HG03280 (cell line): Measurements from ENCODE around the gene AFF1.
A peak's percentile ranks its signal among the peaks of the same experiment; 100 is the strongest.

Experiments
- ATAC-seq: cut with Tn5 transposase; IDR thresholded peaks from one replicate; pipeline ENCODE4 v1.9.1; 2021; ENCODE audit warnings: mild to moderate bottlenecking, moderate library complexity; ENCODE audit not compliant: unreplicated experiment

AFF1 gene, protein sequence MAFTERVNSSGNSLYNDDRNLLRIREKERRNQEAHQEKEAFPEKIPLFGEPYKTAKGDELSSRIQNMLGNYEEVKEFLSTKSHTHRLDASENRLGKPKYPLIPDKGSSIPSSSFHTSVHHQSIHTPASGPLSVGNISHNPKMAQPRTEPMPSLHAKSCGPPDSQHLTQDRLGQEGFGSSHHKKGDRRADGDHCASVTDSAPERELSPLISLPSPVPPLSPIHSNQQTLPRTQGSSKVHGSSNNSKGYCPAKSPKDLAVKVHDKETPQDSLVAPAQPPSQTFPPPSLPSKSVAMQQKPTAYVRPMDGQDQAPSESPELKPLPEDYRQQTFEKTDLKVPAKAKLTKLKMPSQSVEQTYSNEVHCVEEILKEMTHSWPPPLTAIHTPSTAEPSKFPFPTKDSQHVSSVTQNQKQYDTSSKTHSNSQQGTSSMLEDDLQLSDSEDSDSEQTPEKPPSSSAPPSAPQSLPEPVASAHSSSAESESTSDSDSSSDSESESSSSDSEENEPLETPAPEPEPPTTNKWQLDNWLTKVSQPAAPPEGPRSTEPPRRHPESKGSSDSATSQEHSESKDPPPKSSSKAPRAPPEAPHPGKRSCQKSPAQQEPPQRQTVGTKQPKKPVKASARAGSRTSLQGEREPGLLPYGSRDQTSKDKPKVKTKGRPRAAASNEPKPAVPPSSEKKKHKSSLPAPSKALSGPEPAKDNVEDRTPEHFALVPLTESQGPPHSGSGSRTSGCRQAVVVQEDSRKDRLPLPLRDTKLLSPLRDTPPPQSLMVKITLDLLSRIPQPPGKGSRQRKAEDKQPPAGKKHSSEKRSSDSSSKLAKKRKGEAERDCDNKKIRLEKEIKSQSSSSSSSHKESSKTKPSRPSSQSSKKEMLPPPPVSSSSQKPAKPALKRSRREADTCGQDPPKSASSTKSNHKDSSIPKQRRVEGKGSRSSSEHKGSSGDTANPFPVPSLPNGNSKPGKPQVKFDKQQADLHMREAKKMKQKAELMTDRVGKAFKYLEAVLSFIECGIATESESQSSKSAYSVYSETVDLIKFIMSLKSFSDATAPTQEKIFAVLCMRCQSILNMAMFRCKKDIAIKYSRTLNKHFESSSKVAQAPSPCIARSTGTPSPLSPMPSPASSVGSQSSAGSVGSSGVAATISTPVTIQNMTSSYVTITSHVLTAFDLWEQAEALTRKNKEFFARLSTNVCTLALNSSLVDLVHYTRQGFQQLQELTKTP

DNA sequence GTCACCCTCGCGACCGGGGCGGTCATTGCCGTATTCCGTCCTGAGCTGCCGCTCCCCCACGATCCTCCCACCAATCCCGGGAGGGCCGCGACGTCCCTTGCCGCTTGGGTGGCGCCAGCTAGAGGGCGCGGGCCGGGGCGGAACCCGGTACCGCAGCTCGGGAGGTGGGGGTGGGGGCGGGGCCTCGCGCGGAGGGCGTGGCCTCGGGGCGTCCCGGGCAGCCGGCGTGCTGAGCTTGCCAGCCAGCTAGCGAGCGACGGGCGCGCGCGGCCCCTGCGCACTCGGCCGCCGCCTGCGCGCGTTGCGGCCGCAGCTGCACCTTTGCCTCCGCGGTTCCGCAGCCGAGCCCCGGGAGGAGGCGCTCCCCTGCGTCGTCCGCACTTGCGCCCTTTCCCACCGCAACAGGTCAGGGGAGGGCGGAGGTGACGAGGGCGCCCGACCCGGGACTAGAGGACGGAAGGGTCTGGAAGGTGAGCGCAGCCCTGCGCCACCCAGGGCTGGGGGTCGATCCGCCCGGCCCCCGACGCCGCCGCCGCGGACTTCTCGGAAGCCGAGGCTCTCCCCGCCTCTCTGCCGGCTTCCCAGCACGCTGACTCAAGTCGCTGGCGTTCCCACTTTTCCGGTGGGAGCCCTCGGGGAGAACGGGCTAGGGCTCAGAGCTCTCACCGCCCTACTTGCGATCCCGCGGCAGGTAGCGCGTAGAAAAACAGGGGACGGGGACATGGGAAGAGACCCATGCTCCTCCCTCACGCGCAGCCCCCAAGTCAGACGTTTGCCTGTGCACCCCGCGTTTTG, at the start of gene AFF1:
Gene AFF1, plus strand, starts transcription at position 241 of the 795 bp plus-strand sequence. CDS start 13,523 bp downstream, outside the sequence.
- peak; percentile 49 for ATAC-seq

- no peak for ATAC-seq
Measured at GRCh38 chr4:86890790-86891189, 44.0 kb upstream of the AFF1 start.

DNA sequence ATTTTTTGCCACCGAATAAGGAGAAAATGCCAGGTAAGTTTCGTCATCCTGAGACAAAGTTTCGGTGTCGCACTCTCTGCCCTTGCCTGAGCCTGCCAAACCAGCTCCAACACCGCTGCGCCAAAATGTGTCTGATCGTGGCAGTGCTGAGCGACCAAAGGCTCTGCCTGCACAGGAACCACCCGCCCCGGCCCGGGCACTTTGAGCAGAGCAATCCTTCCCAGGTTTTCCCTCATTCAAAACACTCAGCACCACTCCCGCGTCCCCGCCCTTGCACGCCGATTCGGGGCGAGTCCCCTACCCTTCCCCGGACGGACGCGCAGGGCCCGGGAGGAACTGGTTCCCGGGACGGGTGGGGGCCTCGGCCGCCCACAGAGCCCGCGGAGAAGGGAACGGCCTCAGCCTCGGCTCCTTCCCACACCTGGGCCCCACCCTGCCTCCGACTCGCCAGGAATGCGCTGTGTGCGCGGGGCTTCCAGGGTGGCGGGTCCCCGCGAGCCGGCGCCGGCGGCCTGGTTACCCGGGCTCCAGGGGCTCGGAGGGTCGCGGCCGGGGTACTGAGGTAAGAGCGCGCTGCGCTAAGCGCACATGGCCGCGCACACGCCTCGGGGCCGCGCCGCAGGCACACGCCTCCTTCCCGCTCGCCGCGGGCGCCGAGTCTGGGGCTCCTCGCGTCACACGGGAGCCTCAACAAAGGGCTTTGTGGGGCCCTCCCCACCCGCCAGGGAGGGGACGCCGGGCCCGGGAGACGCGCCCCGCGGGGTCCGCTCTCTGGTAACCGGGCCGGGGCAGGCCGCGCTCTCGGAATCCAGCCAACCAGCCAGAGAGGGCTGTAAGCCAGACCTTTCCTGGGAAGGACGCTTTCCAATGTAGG, 42.8 kb upstream of the AFF1 start, which contains the start of gene C4orf36:
Gene C4orf36, minus strand, starts transcription at position 661 of the 874 bp plus-strand sequence. CDS start 902 bp downstream, outside the sequence.
- ATAC-seq: no peak

- no peak for ATAC-seq
Measured at GRCh38 chr4:86892636-86892960, 42.2 kb upstream of the AFF1 start.

- no peak for ATAC-seq
Measured at GRCh38 chr4:86893136-86893535, 41.7 kb upstream of the AFF1 start.

DNA sequence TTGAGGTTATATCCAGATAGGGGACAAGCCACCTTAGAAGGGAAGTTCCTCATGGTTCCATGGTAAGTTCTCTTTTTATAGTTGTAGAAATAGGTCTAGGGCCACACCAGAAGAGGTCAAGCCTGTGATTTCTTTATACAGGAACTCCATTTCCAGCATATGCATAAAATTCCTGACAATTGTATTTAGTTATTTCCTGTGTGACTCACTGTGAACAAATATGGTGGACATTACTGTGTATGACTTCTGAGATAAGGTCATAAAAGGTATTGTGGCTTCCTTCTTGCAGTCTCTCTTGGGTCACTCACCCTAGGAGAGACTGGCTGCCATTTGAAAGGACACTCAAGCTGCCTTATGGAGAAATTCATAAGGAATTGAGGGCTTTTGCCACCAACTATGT, 40.4 kb upstream of the AFF1 start:
- ATAC-seq: no peak

DNA sequence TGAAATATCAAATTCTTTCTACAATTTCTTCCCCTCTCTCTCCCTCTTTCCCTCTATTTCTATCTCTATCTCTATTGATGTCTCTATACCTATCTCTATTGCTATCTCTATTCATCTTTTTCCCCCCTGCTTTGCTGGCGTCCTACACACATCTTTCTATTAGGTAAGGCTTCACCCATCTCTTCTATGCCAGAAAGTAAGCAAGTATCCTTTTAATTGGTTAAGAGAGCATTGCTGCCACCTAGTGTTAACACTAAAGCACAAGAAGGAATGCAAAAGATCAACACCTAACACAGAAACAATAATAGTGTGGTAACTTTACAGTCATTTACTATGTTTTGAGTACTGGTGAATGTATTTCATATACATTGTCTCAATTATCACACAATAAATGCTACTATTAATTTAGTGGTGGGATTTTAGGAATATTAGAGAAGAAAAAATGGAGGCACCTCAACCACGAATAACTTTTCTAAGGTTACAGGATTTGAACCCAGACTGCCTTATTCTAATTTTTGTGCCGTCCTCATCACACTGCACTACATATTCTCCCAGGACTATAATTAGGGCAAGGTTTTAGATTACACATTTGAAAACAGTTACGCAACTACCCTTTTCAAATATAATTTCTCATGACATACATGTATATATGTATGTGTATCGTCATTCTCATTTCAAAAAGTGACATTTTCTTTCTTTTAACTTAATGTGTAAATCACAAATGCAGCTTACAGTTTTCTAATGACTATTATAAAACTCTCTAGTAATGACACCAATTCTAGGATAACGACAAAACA, 38.9 kb upstream of the AFF1 start:
- no peak for ATAC-seq

DNA sequence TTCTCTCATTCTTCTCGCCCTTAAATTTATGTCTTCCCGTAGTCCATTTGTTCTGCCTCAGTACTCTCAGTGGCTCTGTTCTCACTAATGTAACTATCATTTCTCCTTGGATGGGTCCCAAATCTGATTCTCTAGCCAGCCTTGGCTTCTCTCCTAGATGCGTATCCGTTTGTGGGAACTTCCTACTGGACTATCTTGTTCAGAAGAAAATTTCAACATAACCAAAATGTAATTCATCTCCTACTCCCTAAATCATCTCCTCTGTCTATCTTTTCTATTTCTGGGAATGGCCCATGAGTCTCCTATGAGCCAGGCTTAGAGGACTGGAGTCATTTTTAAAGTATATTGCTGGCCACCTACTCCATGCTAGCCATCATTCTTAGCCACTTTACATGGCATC, 38.2 kb upstream of the AFF1 start:
- ATAC-seq: no peak

DNA sequence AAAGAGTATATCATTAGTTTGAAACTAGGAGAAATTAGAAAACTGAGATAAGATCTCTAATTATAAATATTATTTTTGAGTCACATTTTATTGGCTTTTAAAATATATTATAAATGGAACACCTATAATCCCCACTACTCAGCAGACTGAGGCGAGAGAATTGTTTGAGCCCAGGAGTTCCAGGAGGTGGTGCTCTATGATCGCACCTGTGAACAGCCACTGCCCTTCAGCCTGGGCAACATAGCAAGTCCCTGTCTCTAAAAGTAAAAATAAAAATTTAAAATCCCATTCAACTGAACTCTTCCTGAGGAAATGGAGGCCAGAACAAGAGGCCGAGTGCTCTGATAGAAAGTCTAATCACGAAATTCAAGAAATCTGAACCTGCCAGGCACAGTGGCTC, 36.2 kb upstream of the AFF1 start:
- no peak for ATAC-seq

- ATAC-seq: no peak
Measured at GRCh38 chr4:86901864-86902263, 32.9 kb upstream of the AFF1 start.

- ATAC-seq: no peak
Measured at GRCh38 chr4:86908251-86908657, 26.6 kb upstream of the AFF1 start.

DNA sequence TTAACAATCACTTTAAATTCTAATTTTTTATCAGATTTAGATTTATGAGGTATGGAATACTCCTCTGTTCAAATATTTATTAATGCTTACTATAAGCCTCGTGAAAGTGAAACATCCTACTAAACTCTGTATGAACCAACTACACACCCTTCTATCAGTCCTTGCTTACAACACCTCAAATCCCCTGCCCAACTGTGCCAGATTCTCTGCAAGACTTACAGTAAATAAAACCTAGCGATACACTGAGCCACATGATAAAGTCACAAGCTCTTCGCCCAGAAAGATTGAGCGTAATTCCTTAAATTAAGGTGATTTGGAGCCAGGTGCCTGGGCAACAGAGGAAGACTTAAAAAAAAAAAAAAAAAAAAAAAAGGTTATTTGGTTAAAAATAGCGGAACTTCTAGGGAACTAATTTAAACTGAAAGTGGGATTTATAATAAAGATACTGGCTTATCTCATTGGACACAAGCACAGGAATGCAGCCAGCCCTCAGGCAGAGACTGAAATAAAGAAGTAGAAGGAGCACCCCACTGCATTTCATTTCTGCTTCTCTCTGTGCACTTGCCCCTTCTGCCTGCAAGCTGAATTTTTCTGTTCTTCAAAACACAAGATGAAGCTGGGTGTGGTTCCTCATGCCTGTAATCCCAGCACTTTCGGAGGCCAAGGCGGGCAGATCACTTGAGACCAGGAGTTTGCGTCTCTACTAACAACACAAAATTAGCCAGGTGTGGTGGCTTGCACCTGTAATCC, 25.1 kb upstream of the AFF1 start:
- ATAC-seq: no peak

GRCh38 chr4:86910369-86910768, 24.4 kb upstream of the AFF1 start:
- no peak for ATAC-seq

DNA sequence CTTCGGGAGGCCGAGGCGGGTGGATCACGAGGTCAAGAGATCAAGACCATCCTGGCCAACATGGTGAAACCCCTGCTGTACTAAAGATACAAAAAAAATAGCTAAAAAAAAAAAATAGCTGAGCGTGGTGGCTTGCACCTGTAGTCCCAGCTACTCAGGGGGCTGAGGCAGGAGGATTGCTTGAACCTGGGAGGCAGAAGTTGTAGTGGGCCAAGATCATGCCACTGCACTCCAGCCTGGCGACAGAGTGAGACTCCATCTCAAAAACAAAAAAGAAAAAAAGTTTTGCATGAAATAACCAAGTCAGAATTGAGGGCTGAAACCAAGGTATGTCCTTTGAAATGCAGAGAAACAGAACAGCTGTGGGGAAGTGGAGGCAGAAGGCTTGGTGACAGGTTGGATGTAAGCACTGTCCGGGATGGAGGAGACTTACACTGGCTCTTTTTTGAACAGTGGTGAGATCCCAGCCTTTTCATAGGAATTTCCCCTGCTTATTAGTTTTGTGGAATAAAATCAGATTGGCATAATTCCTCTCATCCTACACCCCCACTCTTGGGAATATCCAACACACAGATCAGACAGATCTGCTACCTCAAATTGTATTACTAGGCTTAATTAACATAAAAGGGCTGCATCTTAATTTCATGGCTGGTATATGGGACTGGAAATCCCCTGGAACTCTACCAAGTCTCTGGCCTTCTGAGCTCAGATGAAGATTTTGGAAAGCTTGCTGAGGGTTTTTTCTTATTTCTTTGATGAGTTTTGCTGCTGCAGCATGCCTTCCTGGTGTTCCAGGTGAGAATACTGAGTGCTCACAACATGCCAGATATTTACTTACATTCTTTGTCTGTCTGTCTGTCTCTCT, 23.8 kb upstream of the AFF1 start:
- ATAC-seq: no peak

DNA sequence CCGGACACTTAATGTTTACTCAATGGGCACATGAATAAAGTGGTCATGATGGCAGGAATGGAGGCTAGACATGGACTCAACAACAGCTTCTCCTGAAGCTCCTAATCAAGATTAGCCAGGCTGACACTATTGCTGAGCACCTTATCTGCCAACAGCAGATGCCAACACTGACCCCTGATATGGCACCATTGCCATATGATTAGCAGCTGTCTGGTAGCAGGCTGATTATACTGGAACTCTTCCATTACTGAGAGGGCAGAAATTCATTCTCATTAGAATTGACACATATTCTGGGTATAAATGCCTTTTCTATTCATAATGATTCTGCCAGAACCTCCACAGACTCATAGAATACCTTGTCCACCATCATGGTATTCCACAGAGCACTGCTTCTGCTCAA, 18.4 kb upstream of the AFF1 start:
- no peak for ATAC-seq

DNA sequence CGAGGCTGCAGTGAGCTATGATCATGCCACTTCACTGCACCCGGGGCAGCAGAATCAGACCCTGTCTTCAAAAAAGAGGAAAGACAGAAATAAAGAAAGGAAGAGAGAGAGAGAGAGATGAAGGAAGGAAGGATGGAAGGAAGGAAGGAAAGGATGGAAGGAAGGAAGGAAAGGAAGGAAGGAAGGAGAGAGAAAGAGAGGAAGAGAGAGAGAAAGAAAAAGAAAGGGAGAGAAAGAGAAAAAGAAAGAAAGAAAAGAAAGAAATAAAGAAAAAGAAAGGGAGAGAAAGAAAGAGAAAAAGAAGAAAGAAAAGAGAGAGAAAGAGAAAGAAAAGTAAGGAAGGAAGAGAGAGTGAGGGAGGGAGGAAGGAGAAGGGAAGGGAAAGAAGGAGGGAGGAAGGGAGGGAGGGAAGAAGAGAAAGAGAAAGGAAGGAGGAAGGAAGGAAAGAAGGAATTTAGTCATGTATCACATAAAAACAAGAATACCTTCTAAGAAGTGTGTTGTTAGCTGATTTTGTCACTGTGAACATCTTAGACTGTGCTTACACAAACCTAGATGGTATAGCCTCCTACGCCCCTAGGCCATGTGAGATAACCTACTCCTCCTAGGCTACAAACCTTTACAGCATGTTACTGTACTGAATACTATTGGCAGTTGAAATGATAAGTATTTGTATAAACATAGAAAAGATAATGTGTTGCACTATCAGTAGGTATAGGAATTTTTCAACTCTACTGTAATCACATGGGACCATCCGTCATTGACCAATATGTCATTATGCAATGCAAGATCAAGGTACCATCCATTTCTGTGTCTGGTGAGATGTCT, 17.4 kb upstream of the AFF1 start:
- ATAC-seq: no peak
